AG09319 (cell line): ENCODE results near the gene KRT80.
A peak's percentile ranks its signal among the peaks of the same experiment; 100 is the strongest.
"Not testable (repeated sequence)": the region's sequence is repeated elsewhere in the genome, so short reads cannot be mapped to it uniquely, and the experiment has no call there.

Experiments
- DNase-seq: peaks from one replicate; pipeline ENCODE4 v3.0.0-alpha.2; 2010; ENCODE audit warnings: low read depth; ENCODE audit errors: extremely low read depth
- TF ChIP-seq, protein P1 (sequence below): IDR thresholded peaks from 2 replicates; pipeline ENCODE4 v1.5.1; 2011; ENCODE audit warnings: low read depth, mild to moderate bottlenecking, inconsistent platforms, low read length, moderate library complexity

Gene KRT80

DNA sequence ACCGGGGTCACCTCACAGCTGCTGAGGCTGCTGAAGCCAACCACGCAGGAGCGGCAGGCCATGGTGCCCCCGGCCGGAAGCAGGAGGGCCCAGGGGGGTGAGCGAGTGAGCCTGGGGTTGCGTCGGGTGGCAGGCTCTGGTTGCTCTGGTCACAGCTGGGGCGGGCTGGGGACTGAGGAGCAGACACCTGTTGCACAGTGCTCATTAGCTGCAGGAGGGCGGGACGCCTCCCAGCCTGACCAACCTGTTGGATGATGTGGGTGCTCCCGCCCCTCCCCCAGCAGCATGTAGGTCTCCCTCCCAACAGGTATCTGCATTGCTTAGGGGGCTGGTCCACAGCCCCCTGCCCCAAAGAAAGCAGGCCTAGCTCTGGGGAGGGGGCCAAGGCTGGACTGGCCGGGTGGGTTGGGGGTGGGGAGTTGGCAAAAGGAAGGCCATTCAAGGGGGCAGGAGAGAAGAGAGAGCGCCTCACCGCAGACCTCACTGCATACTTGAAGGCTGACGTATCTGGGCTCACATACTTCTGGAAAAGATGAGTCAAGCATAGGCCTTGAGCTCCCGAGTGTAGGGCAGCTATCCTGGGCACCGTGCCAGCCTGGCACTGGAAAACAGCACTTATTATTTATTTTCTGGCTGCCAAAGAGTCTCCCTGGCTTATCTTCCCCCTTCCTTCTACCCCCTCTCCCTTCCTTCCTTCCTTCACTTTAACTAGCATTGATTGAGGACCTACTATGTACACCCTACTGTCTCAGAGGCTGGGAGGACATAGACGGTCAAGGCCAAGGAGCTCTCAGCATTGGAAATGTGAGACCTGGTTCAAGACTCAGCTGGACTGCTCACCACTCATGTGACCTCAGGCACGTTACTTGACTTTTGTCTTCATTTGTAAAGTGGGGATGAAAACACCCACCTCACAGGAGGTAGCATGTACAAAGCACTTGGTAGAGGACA, at the start of gene KRT80:
Gene KRT80, minus strand, starts transcription at position 174 of the 951 bp plus-strand sequence. Its CDS starts 112 bp downstream, at position 62.
- DNase-seq = peak; percentile 97
- TF ChIP-seq, protein P1, sequence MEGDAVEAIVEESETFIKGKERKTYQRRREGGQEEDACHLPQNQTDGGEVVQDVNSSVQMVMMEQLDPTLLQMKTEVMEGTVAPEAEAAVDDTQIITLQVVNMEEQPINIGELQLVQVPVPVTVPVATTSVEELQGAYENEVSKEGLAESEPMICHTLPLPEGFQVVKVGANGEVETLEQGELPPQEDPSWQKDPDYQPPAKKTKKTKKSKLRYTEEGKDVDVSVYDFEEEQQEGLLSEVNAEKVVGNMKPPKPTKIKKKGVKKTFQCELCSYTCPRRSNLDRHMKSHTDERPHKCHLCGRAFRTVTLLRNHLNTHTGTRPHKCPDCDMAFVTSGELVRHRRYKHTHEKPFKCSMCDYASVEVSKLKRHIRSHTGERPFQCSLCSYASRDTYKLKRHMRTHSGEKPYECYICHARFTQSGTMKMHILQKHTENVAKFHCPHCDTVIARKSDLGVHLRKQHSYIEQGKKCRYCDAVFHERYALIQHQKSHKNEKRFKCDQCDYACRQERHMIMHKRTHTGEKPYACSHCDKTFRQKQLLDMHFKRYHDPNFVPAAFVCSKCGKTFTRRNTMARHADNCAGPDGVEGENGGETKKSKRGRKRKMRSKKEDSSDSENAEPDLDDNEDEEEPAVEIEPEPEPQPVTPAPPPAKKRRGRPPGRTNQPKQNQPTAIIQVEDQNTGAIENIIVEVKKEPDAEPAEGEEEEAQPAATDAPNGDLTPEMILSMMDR = no peak

DNA sequence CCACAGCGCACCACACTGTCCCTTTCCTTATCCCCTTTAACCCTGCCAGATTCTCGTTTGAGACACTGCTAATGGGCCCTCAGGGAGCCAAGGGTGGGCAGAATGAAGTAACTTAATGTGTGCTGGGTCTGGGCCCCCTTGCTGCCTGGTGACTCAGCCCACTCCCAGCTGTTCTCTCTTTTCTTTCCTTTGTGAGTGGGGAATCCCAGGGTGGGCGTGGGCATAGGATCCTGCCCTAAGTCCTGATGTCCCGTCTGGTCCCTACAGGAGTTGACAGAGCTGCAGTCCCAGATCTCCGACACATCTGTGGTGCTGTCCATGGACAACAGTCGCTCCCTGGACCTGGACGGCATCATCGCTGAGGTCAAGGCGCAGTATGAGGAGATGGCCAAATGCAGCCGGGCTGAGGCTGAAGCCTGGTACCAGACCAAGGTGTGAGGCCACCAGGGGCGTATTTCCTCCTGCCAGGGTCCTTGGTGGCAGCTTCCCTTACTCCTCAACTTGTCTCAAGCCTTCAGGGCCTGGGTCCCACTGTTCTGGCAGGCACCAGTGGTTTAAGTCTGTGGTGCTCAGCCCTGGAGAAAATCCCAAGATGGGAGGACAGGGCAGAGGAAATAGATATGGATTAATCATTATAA, 49.5 kb upstream of the KRT80 start:
- no peak for DNase-seq
- TF ChIP-seq, protein P1 = no peak

DNA sequence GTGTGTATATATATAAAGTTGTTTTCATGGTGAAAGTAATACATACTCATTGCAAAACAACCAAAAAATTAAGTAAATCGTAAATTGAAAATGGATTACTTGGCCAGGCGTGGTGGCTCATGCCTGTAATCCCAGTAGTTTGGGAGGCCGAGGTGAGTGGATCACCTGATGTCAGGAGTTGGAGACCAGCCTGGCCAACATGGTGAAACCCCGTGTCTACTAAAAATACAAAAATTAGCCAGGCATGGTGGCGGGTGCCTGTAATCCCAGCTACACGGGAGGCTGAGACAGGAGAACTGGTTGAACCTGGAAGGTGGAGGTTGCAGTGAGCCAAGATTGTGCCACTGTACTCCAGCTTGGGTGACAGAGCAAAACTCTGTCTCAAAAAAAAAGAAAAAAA, 48.4 kb upstream of the KRT80 start:
- not testable (repeated sequence) for DNase-seq

DNA sequence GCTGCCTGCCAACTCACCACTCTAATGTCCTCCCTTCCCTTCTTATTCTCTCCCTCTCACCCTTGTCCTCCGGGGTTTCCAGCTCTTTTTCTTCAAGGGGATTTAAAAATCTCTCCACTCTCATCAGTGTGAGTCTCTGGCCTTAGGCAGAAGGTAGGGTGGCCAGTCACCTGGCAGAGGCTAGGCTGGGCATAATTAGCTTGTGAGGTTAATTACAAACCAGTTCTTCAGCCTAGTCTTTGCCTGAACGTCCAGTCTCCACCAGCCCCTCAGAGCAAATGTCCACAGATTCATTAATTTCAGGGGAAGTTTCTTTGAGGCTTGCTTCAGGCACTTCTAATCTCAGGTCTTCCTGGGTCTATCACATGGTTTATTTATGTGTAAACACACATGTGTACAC, 48.0 kb upstream of the KRT80 start:
- DNase-seq = no peak
- TF ChIP-seq, protein P1 = no peak

DNA sequence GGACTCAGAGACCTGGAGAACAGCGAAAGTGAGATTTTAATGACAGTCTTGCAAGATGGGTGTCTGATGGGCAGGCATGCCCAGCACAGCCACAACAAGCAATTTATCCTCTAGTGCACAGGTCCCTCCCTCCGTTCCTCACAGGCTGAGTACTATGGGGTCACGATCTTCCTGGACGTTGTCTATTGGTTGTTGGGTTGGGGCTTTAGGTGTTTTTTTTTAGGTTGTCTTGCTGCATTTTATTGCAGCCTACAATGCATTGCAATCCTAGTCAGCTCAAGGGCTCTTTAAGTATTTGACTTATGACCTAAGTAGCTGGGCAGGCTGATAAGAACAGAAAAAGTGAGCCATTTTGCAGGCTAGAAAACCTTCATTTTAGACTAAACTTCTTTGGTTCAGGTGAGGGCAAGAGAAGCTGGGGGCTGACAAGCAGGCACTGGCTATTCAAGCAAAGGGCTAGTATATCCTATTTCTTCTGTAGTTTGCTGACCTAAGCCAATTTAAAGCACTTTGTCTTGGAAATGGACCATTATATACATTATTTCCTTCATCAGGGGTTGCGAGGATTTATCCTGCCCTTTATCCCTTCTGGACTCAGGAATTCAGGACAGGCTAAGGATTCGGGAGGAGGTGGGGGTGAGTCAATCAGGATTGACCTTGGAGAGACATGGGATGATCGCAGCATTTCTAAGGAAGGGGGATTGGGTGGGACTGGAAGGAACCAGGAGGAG, 47.3 kb upstream of the KRT80 start:
- TF ChIP-seq, protein P1 = no peak
- DNase-seq = no peak

DNA sequence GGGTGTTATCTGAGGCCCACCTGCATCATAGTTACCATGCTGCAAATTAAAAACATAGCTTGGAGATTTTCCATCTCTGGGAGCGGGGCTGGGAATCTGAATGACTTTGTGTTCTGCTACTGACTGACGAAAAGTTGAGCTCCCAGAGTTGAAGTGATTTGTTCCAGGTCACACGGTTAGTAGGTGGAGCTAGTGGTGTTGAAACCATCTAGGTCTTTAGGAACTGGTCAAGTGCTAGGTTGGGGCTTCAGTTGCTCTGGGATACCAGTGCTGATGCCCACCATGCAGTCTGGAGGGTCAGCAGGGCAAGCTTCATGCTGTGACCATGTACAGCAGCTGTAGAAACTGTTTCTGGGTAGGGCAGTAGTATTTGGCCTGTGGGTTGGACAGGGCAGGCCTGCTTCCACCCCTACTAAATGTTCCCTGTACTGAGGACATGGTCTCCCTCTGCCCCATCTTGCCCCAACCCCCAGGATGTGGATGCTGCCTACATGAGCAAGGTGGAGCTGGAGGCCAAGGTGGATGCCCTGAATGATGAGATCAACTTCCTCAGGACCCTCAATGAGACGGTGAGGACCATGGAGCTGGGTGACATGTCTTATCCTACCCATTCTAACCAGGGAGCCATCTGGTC, 46.5 kb upstream of the KRT80 start:
- TF ChIP-seq, protein P1 = no peak
- no peak for DNase-seq

DNA sequence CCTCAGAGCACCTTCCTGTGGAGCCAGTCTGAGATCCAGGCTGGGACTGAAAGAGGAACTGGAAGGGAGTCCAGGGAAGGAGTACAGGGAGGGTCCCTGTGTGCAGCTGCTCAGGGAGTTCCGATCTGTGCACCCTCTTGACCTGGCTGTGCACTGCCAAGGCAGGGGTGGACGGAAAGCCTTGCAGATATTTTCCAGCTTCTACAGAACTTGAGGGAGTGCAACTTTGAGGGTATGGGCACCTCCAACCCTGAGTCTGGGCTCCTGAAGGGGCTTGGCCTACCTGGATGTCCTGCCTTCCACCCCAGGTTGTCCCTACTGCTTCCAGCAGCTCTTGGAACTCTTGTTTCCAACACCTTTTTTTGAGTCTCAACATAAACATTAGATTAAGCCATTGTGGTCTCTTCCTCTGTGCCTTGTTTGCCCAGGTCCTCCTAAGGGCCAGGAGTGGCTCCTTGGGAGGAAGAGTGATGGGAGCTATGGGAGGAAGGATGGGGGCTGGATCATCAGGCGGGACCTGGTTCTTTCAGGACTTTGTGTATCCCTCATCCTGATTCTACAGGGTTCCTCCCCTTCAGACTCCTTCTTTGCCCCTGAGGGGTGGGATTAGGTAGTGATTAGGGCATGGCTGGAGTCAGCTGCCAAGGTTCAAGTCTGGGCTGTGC, 44.7 kb upstream of the KRT80 start:
- no peak for DNase-seq
- TF ChIP-seq, protein P1 = no peak
